SHP77 (cell line): ENCODE results near the gene CYTH3.
"Not testable (repeated sequence)": the region's sequence is repeated elsewhere in the genome, so short reads cannot be mapped to it uniquely, and the experiment has no call there.

ENCODE experiments used
- DNase-seq, 2 experiments: peaks; one replicate each; lab custom pipeline; 2025; lab: John Stamatoyannopoulos, UW

CYTH3 gene

GRCh38 chr7:6197801-6198551 is 74.4 kb downstream of the CYTH3 start:
- DNase-seq: no peak

- no peak for DNase-seq
Measured at GRCh38 chr7:6193709-6194108, 78.7 kb downstream of the CYTH3 start.

GRCh38 chr7:6190563-6190962 is 81.9 kb downstream of the CYTH3 start:
- DNase-seq: not testable (repeated sequence)

- no peak for DNase-seq
Measured at GRCh38 chr7:6188389-6188788, 84.0 kb downstream of the CYTH3 start.

- no peak for DNase-seq
Measured at GRCh38 chr7:6186577-6186976, 85.8 kb downstream of the CYTH3 start.

GRCh38 chr7:6182993-6183392 is 89.4 kb downstream of the CYTH3 start:
- DNase-seq: no peak

- no peak for DNase-seq
Measured at GRCh38 chr7:6181136-6181535, 91.3 kb downstream of the CYTH3 start.

- no peak for DNase-seq
Measured at GRCh38 chr7:6180344-6180725, 92.1 kb downstream of the CYTH3 start.

GRCh38 chr7:6179620-6180343 is 92.6 kb downstream of the CYTH3 start:
- no peak for DNase-seq

GRCh38 chr7:6178298-6179029 is 94.0 kb downstream of the CYTH3 start:
- no peak for DNase-seq

GRCh38 chr7:6175645-6176044 is 96.8 kb downstream of the CYTH3 start:
- no peak for DNase-seq

GRCh38 chr7:6172910-6173295 is 99.5 kb downstream of the CYTH3 start:
- DNase-seq: no peak

- DNase-seq: no peak
Measured at GRCh38 chr7:6172224-6172909, 100.1 kb downstream of the CYTH3 start.

- no peak for DNase-seq
Measured at GRCh38 chr7:6171532-6172223, 100.7 kb downstream of the CYTH3 start.

- DNase-seq: no peak
Measured at GRCh38 chr7:6170571-6171531, 101.6 kb downstream of the CYTH3 start.

GRCh38 chr7:6169805-6170520 is 102.5 kb downstream of the CYTH3 start:
- DNase-seq: no peak

- no peak for DNase-seq
Measured at GRCh38 chr7:6168477-6168868, 104.0 kb downstream of the CYTH3 start.

GRCh38 chr7:6167587-6168476 is 104.6 kb downstream of the CYTH3 start:
- no peak for DNase-seq

- no peak for DNase-seq
Measured at GRCh38 chr7:6167004-6167551, 105.3 kb downstream of the CYTH3 start.
